Ascending aorta (tissue), 2 donors: ENCODE data around the gene IGF2R. TPM values are rescaled to one million over a fixed set of nuclear protein-coding genes. Genes with fewer than 3 reads are reported as not detected.

Experiments used
- DNase-seq, 2 donors: peaks; one replicate each; pipeline ENCODE4 v3.0.0-alpha.2; 2019; ENCODE audit warnings: low spot score in 2 of 2
- H3K27ac ChIP-seq, 2 donors: fragments of 200-600 bp; sonication (generic); one replicate each; pipeline ENCODE4 v1.5.1; 2016 to 2017; ENCODE audit warnings: mild to moderate bottlenecking in 1 of 2
- H3K27me3 ChIP-seq: fragments of 200-600 bp; sonication (generic); one replicate; pipeline ENCODE4 v1.5.1; 2017
- H3K36me3 ChIP-seq, 2 donors: fragments of 200-600 bp; sonication (generic); one replicate each; pipeline ENCODE4 v1.5.1; 2016
- H3K4me1 ChIP-seq, 2 donors: fragments of 200-600 bp; sonication (generic); one replicate each; pipeline ENCODE4 v1.5.1; 2016 to 2017; ENCODE audit warnings: mild to moderate bottlenecking in 1 of 2
- H3K4me3 ChIP-seq, 2 donors: fragments of 200-600 bp; sonication (generic); one replicate each; pipeline ENCODE4 v1.5.1; 2016 to 2017; ENCODE audit warnings: mild to moderate bottlenecking in 1 of 2
- H3K9me3 ChIP-seq, 2 donors: fragments of 200-600 bp; sonication (generic); one replicate each; pipeline ENCODE4 v1.5.1; 2016
- CTCF ChIP-seq, 3 experiments: fragments of 200-600 bp in 2 of 3; fragments of 450-650 bp in 1 of 3; sonication (generic) in 2 of 3; IDR thresholded peaks; one replicate each; pipeline ENCODE4 v1.5.1; 2016 to 2019; ENCODE audit warnings: antibody characterized with exemption in 3 of 3, mild to moderate bottlenecking in 1 of 3, moderate library complexity in 1 of 3
- intact Hi-C: fragments of 100-400 bp; cut with DNase I; formaldehyde crosslinking; loops from one replicate; pipeline ENCODE4 v1.15.1; 2023
- total RNA-seq: library from RNA; depleted of rRNA; stranded (reverse); fragments of >200 nt; gene quantifications from one replicate; pipeline ENCODE4 v1.1.0, GENCODE V29; 2016

The IGF2R gene
- total RNA-seq, 1 donor from 2014 or later = 104 TPM

GRCh38 chr6:159931846-159932245, 37.0 kb upstream of the IGF2R start:
- Histone ChIP-seq H3K36me3 (no peaks in the 10 kb centered on the region), H3K4me3 (no peak overlapping the region), H3K27me3 (no peaks in the 10 kb centered on the region), H3K4me1 (peaks cover 12 to 39% of the 10 kb centered on the region in 2 donors), H3K9me3 (no peaks in the 10 kb centered on the region), H3K27ac (no peak overlapping the region)
- intact Hi-C loops = no loop called here
- DNase-seq = no peak
- TF ChIP-seq CTCF (IDR thresholded peaks at IDR 0.05) = no peak

GRCh38 chr6:159933077-159933476, 35.8 kb upstream of the IGF2R start:
- no peaks in the 10 kb centered on the region for H3K27me3 ChIP-seq
- H3K4me1 ChIP-seq = peaks cover 12 to 45% of the 10 kb centered on the region in 2 donors
- DNase-seq = no peak
- no peaks in the 10 kb centered on the region for H3K9me3 ChIP-seq
- TF ChIP-seq CTCF (IDR thresholded peaks at IDR 0.05) = no peak
- intact Hi-C loops = no loop called here
- peak overlapping the region in 1 of 2 donors; percentile 35 for H3K27ac ChIP-seq
- H3K36me3 ChIP-seq = no peaks in the 10 kb centered on the region
- H3K4me3 ChIP-seq = no peak overlapping the region

GRCh38 chr6:159934181-159934580, 34.7 kb upstream of the IGF2R start:
- no peaks in the 10 kb centered on the region for H3K36me3 ChIP-seq
- peak overlapping the region; percentile 55 for H3K27ac ChIP-seq
- H3K27me3 ChIP-seq = no peaks in the 10 kb centered on the region
- no peak overlapping the region for H3K4me3 ChIP-seq
- no peak for DNase-seq
- no peaks in the 10 kb centered on the region for H3K9me3 ChIP-seq
- peaks cover 12 to 47% of the 10 kb centered on the region in 2 donors for H3K4me1 ChIP-seq
- no peak for TF ChIP-seq CTCF (IDR thresholded peaks at IDR 0.05)
- intact Hi-C loops = no loop called here

- intact Hi-C loops = loop anchor here (5.0 kb wide), 1 partner anchor 53 kb away; no protein-coding TSS in a partner anchor
- Histone ChIP-seq H3K36me3 (no peaks in the 10 kb centered on the region), H3K4me3 (no peak overlapping the region), H3K27me3 (no peaks in the 10 kb centered on the region), H3K27ac (peak overlapping the region; percentile 55 to 66), H3K4me1 (peaks cover 12 to 45% of the 10 kb centered on the region in 2 donors), H3K9me3 (no peaks in the 10 kb centered on the region)
- DNase-seq = no peak
- TF ChIP-seq CTCF (IDR thresholded peaks at IDR 0.05) = no peak
Measured at GRCh38 chr6:159935065-159935464, 33.8 kb upstream of the IGF2R start.

GRCh38 chr6:159935633-159936032, 33.2 kb upstream of the IGF2R start:
- TF ChIP-seq CTCF (IDR thresholded peaks at IDR 0.05) = no peak
- intact Hi-C loops = loop anchor here (5.0 kb wide), 1 partner anchor 53 kb away; no protein-coding TSS in a partner anchor
- peaks cover 8 to 41% of the 10 kb centered on the region in 2 donors for H3K4me1 ChIP-seq
- H3K36me3 ChIP-seq = no peaks in the 10 kb centered on the region
- H3K27me3 ChIP-seq = no peaks in the 10 kb centered on the region
- H3K4me3 ChIP-seq = no peak overlapping the region
- DNase-seq = no peak
- H3K9me3 ChIP-seq = no peaks in the 10 kb centered on the region
- peak overlapping the region; percentile 49 to 66 for H3K27ac ChIP-seq

GRCh38 chr6:159939591-159940016, 29.3 kb upstream of the IGF2R start:
- no peak overlapping the region for H3K4me3 ChIP-seq
- H3K36me3 ChIP-seq = no peaks in the 10 kb centered on the region
- H3K27me3 ChIP-seq = no peaks in the 10 kb centered on the region
- peak in 1 of 2 donors; percentile 74 for DNase-seq
- peak overlapping the region; percentile 54 to 67 for H3K27ac ChIP-seq
- intact Hi-C loops = loop anchor here (5.0 kb wide), 2 partner anchors 57 to 247 kb away; partner anchors contain the start of gene SOD2
- peaks cover 6 to 29% of the 10 kb centered on the region in 2 donors for H3K4me1 ChIP-seq
- H3K9me3 ChIP-seq = peaks cover 0 to 6% of the 10 kb centered on the region in 2 donors
- TF ChIP-seq CTCF (IDR thresholded peaks at IDR 0.05) = no peak
